Vagina (tissue), 2 donors: ENCODE data around the gene DEAF1. TPM values are rescaled to one million over a fixed set of nuclear protein-coding genes. Genes with fewer than 3 reads are reported as not detected.
A peak's percentile ranks its signal among the peaks of the same experiment; 100 is the strongest.

Source experiments
- DNase-seq, 2 donors: peaks; one replicate each; pipeline ENCODE4 v3.0.0-alpha.2; 2017; ENCODE audit errors: extremely low spot score in 2 of 2
- H3K27ac ChIP-seq: fragments of 200-600 bp; sonication (generic); one replicate; pipeline ENCODE4 v1.5.1; 2019
- H3K27me3 ChIP-seq: fragments of 200-600 bp; sonication (generic); one replicate; pipeline ENCODE4 v1.5.1; 2019
- H3K36me3 ChIP-seq, 2 donors: fragments of 200-600 bp; sonication (generic); one replicate each; pipeline ENCODE4 v1.5.1; 2017 to 2019
- H3K4me1 ChIP-seq: fragments of 200-600 bp; sonication (generic); one replicate; pipeline ENCODE4 v1.5.1; 2019
- H3K4me3 ChIP-seq, 2 donors: fragments of 200-600 bp; sonication (generic); 1 replicate in 1 of 2; 2 replicates in 1 of 2; pipeline ENCODE4 v1.5.1; 2016 to 2019
- H3K9me3 ChIP-seq: fragments of 200-600 bp; sonication (generic); one replicate; pipeline ENCODE4 v1.5.1; 2019
- CTCF ChIP-seq, 3 experiments: fragments of 450-650 bp in 2 of 3; fragments of 200-600 bp in 1 of 3; sonication (generic) in 1 of 3; IDR thresholded peaks; one replicate each; pipeline ENCODE4 v1.5.1; 2017 to 2019; ENCODE audit warnings: antibody characterized with exemption in 3 of 3, mild to moderate bottlenecking in 2 of 3, moderate library complexity in 2 of 3
- POLR2A ChIP-seq, 2 donors: fragments of 450-650 bp; IDR thresholded peaks; one replicate each; pipeline ENCODE4 v1.6.1; 2017; ENCODE audit warnings: antibody characterized with exemption in 2 of 2, mild to moderate bottlenecking in 2 of 2, moderate library complexity in 2 of 2
- POLR2AphosphoS5 ChIP-seq, 2 donors: sonication (generic); formaldehyde crosslinking; IDR thresholded peaks; one replicate each; pipeline ENCODE4 v1.9.0; 2017; ENCODE audit warnings: antibody characterized with exemption in 2 of 2, mild to moderate bottlenecking in 2 of 2, low read depth in 1 of 2; ENCODE audit not compliant: insufficient read depth in 1 of 2
- intact Hi-C: fragments of 100-400 bp; cut with DNase I; formaldehyde crosslinking; loops from one replicate; pipeline ENCODE4 v1.15.1; 2023
- total RNA-seq: library from RNA; depleted of rRNA; stranded (reverse); fragments of >200 nt; gene quantifications from one replicate; pipeline ENCODE4 v1.2.3, GENCODE V29; 2016

DEAF1 gene
- total RNA-seq, 1 donor from 2014 or later: 33.6 TPM

- intact Hi-C loops: no loop called here
- Histone ChIP-seq H3K27me3 (no peaks in the 10 kb centered on the region), H3K9me3 (no peaks in the 10 kb centered on the region), H3K4me1 (peaks cover 50% of the 10 kb centered on the region), H3K4me3 (peak overlapping the region; percentile 56 to 74), H3K36me3 (no peaks in the 10 kb centered on the region), H3K27ac (peak overlapping the region; percentile 92)
- DNase-seq: no peak
- TF ChIP-seq POLR2A (IDR thresholded peaks at IDR 0.05): no peak
- peak in 1 of 2 donors; percentile 43 for TF ChIP-seq POLR2AphosphoS5 (IDR thresholded peaks at IDR 0.05; ENCODE audit: insufficient read depth in 1 of 2, low read depth in 1 of 2)
- no peak for TF ChIP-seq CTCF (IDR thresholded peaks at IDR 0.05)
These were observed 10.0 kb upstream of the DEAF1 start for GRCh38 chr11:704781-705645.

- no peaks in the 10 kb centered on the region for H3K9me3 ChIP-seq
- intact Hi-C loops: no loop called here
- H3K36me3 ChIP-seq: peaks cover 0 to 4% of the 10 kb centered on the region in 2 donors
- H3K27ac ChIP-seq: peak overlapping the region; percentile 92
- no peak overlapping the region for H3K4me3 ChIP-seq
- TF ChIP-seq CTCF (IDR thresholded peaks at IDR 0.05) (no peak), POLR2A (IDR thresholded peaks at IDR 0.05) (no peak), POLR2AphosphoS5 (IDR thresholded peaks at IDR 0.05; ENCODE audit: insufficient read depth in 1 of 2, low read depth in 1 of 2) (no peak)
- no peaks in the 10 kb centered on the region for H3K27me3 ChIP-seq
- no peak for DNase-seq
- H3K4me1 ChIP-seq: peaks cover 44% of the 10 kb centered on the region
These were observed 9.2 kb upstream of the DEAF1 start for GRCh38 chr11:704228-704674.

- Histone ChIP-seq H3K4me1 (peaks cover 43% of the 10 kb centered on the region), H3K4me3 (no peak overlapping the region), H3K9me3 (no peaks in the 10 kb centered on the region), H3K36me3 (peaks cover 0 to 5% of the 10 kb centered on the region in 2 donors), H3K27me3 (no peaks in the 10 kb centered on the region), H3K27ac (peak overlapping the region; percentile 55)
- intact Hi-C loops: no loop called here
- DNase-seq: no peak
- TF ChIP-seq CTCF (IDR thresholded peaks at IDR 0.05) (no peak), POLR2A (IDR thresholded peaks at IDR 0.05) (no peak), POLR2AphosphoS5 (IDR thresholded peaks at IDR 0.05; ENCODE audit: insufficient read depth in 1 of 2, low read depth in 1 of 2) (no peak)
These were observed 8.5 kb upstream of the DEAF1 start for GRCh38 chr11:703506-703905.

GRCh38 chr11:702462-703461 lies 7.7 kb upstream of the DEAF1 start:
- Histone ChIP-seq H3K4me3 (no peak overlapping the region), H3K27me3 (no peaks in the 10 kb centered on the region), H3K27ac (peak overlapping the region; percentile 55), H3K4me1 (peaks cover 43% of the 10 kb centered on the region), H3K9me3 (no peaks in the 10 kb centered on the region), H3K36me3 (peaks cover 0 to 5% of the 10 kb centered on the region in 2 donors)
- intact Hi-C loops: no loop called here
- no peak for DNase-seq
- TF ChIP-seq CTCF (IDR thresholded peaks at IDR 0.05): no peak
- no peak for TF ChIP-seq POLR2AphosphoS5 (IDR thresholded peaks at IDR 0.05; ENCODE audit: insufficient read depth in 1 of 2, low read depth in 1 of 2)
- TF ChIP-seq POLR2A (IDR thresholded peaks at IDR 0.05): no peak
